HL-60 (cell line): Measurements from ENCODE around the gene MYCL.

Experiments
- GABPA ChIP-seq: IDR thresholded peaks from 2 replicates; pipeline ENCODE4 v1.6.1; 2012; ENCODE audit warnings: low read depth
- POLR2AphosphoS5 ChIP-seq: IDR thresholded peaks from 2 replicates; pipeline ENCODE4 v1.6.1; 2012; ENCODE audit warnings: low read depth
- SPI1 ChIP-seq: IDR thresholded peaks from 2 replicates; pipeline ENCODE4 v1.6.1; 2012; ENCODE audit warnings: low read depth, mild to moderate bottlenecking, borderline replicate concordance
- TF ChIP-seq, protein P1 (sequence below): IDR thresholded peaks from one replicate; pipeline ENCODE4 v1.5.1; 2011; ENCODE audit warnings: low read length, control low read depth, inconsistent platforms; ENCODE audit not compliant: insufficient read depth
- TF ChIP-seq, protein P2 (sequence below): IDR thresholded peaks from 2 replicates; pipeline ENCODE4 v1.6.1; 2012; ENCODE audit warnings: low read depth; ENCODE audit not compliant: insufficient replicate concordance

DNA sequence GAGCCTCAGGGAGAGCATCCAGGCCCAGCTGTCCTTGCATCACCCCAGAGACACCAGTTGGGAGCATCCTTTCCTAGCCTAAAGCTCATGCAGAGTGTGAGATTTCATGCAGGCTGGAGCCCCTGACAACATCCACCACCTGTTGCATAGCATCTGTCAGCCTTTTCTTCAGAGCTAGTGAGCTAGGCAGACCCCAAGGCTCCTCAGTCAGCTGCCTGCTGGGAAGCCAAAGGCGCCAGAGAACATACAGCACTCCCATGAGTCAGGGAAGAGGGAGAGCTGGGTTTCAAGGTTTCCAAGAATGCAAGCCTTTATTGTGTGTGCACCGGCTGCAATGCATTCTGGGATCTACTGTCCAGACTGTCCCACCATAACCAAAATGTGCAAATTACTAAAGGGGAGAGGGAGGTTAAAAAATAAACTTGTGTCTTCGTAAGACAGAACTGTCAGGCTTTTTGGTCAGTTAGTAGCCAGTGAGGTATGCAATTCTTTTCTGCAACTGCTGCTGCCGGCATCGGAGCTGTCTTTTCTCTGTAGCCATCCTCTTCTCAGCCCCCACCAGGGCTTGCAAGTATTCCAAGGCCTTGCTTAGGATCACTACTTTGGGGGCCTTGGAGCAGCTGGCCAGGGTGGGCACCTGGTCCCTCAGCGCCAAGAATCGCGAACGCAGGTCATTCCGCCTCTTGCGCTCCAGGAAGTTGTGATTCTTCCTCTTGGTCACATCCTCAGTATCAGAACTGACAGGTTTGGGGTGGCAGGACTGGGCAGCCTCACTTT lies 4.6 kb downstream of the MYCL start:
- TF ChIP-seq, protein P1, sequence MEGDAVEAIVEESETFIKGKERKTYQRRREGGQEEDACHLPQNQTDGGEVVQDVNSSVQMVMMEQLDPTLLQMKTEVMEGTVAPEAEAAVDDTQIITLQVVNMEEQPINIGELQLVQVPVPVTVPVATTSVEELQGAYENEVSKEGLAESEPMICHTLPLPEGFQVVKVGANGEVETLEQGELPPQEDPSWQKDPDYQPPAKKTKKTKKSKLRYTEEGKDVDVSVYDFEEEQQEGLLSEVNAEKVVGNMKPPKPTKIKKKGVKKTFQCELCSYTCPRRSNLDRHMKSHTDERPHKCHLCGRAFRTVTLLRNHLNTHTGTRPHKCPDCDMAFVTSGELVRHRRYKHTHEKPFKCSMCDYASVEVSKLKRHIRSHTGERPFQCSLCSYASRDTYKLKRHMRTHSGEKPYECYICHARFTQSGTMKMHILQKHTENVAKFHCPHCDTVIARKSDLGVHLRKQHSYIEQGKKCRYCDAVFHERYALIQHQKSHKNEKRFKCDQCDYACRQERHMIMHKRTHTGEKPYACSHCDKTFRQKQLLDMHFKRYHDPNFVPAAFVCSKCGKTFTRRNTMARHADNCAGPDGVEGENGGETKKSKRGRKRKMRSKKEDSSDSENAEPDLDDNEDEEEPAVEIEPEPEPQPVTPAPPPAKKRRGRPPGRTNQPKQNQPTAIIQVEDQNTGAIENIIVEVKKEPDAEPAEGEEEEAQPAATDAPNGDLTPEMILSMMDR = no peak
- TF ChIP-seq POLR2AphosphoS5 = no peak
- TF ChIP-seq, protein P2, sequence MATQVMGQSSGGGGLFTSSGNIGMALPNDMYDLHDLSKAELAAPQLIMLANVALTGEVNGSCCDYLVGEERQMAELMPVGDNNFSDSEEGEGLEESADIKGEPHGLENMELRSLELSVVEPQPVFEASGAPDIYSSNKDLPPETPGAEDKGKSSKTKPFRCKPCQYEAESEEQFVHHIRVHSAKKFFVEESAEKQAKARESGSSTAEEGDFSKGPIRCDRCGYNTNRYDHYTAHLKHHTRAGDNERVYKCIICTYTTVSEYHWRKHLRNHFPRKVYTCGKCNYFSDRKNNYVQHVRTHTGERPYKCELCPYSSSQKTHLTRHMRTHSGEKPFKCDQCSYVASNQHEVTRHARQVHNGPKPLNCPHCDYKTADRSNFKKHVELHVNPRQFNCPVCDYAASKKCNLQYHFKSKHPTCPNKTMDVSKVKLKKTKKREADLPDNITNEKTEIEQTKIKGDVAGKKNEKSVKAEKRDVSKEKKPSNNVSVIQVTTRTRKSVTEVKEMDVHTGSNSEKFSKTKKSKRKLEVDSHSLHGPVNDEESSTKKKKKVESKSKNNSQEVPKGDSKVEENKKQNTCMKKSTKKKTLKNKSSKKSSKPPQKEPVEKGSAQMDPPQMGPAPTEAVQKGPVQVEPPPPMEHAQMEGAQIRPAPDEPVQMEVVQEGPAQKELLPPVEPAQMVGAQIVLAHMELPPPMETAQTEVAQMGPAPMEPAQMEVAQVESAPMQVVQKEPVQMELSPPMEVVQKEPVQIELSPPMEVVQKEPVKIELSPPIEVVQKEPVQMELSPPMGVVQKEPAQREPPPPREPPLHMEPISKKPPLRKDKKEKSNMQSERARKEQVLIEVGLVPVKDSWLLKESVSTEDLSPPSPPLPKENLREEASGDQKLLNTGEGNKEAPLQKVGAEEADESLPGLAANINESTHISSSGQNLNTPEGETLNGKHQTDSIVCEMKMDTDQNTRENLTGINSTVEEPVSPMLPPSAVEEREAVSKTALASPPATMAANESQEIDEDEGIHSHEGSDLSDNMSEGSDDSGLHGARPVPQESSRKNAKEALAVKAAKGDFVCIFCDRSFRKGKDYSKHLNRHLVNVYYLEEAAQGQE = no peak
- no peak for TF ChIP-seq GABPA
- no peak for TF ChIP-seq SPI1
